ENCODE results near the gene NAALADL2.

DNA sequence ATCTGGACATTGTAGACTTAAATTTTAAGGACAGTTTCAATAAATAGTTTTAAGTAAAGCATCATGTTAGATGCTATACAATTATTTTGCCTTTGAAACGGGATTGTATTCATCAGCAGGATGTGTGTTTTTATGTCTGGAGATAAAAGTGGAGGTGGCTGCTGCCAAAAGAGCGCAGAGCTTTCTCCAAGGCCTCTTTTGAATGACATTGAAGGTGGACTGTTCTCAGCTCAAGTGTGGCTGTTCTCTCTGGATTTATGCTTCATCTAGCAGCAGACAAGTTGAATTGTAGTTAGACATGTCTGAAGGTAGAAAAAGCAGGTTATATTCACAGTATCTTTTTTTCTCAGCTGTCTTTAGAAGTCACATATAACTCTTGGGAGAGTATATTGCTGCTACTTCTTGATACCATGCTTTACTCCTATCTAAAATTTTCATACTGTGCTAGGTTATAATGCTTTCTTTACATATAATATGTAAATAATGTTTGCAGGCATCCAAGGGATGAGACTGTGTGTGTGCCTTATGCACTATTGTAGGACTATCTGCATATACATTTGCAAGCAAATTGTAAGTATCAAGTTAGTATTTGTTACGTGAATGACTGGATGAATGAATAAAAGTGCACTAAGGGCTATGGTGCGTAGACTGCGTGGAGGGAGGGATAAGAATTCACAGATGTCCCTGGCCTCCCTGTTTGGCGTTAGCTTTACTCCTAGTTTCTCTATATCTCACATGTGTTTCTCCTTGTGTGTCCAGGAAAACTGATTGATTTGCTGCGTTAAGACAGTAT is 340.1 kb downstream of the NAALADL2 start:
- TF ChIP-seq POLR2A (IDR thresholded peaks at IDR 0.05) (no peak), POLR2AphosphoS5 (IDR thresholded peaks at IDR 0.05; ENCODE audit: insufficient read depth in 1 of 2, low read depth in 1 of 2) (no peak)
- TF ChIP-seq, protein P1, sequence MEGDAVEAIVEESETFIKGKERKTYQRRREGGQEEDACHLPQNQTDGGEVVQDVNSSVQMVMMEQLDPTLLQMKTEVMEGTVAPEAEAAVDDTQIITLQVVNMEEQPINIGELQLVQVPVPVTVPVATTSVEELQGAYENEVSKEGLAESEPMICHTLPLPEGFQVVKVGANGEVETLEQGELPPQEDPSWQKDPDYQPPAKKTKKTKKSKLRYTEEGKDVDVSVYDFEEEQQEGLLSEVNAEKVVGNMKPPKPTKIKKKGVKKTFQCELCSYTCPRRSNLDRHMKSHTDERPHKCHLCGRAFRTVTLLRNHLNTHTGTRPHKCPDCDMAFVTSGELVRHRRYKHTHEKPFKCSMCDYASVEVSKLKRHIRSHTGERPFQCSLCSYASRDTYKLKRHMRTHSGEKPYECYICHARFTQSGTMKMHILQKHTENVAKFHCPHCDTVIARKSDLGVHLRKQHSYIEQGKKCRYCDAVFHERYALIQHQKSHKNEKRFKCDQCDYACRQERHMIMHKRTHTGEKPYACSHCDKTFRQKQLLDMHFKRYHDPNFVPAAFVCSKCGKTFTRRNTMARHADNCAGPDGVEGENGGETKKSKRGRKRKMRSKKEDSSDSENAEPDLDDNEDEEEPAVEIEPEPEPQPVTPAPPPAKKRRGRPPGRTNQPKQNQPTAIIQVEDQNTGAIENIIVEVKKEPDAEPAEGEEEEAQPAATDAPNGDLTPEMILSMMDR (IDR thresholded peaks at IDR 0.05), result no peak

Measured in vagina (tissue), 2 donors.